ENCODE results near the gene EXOSC7.
"Not testable (repeated sequence)": the region's sequence is repeated elsewhere in the genome, so short reads cannot be mapped to it uniquely, and the experiment has no call there.

EXOSC7 gene

GRCh38 chr3:45024542-45025255 lies 48.7 kb downstream of the EXOSC7 start:
- peak; percentile 86 for DNase-seq (ENCODE audit: low spot score)

GRCh38 chr3:45026038-45026437 lies 50.0 kb downstream of the EXOSC7 start, which contains the start of gene CLEC3B:
TSS of gene CLEC3B (plus strand) at chr3:45026303. CDS start at chr3:45026363, 60 bp downstream.
- peak; percentile 38 for DNase-seq (ENCODE audit: low spot score)

- DNase-seq (ENCODE audit: low spot score): no peak
Measured at GRCh38 chr3:45026957-45027356, 50.9 kb downstream of the EXOSC7 start.

GRCh38 chr3:45027441-45027840 lies 51.4 kb downstream of the EXOSC7 start:
- DNase-seq (ENCODE audit: low spot score): no peak

- no peak for DNase-seq (ENCODE audit: low spot score)
Measured at GRCh38 chr3:45029216-45029615, 53.2 kb downstream of the EXOSC7 start.

- DNase-seq (ENCODE audit: low spot score): peak; percentile 80
Measured at GRCh38 chr3:45029661-45030060, 53.6 kb downstream of the EXOSC7 start.

- no peak for DNase-seq (ENCODE audit: low spot score)
Measured at GRCh38 chr3:45031531-45031930, 55.5 kb downstream of the EXOSC7 start.

- no peak for DNase-seq (ENCODE audit: low spot score)
Measured at GRCh38 chr3:45032113-45032512, 56.1 kb downstream of the EXOSC7 start.

GRCh38 chr3:45033791-45034190 lies 57.7 kb downstream of the EXOSC7 start:
- DNase-seq (ENCODE audit: low spot score): no peak

GRCh38 chr3:45034612-45035252 lies 58.7 kb downstream of the EXOSC7 start:
- no peak for DNase-seq (ENCODE audit: low spot score)

GRCh38 chr3:45035441-45036301 lies 59.6 kb downstream of the EXOSC7 start:
- DNase-seq (ENCODE audit: low spot score): peak; percentile 34

- peak; percentile 95 for DNase-seq (ENCODE audit: low spot score)
Measured at GRCh38 chr3:45037720-45038455, 61.8 kb downstream of the EXOSC7 start.

- DNase-seq (ENCODE audit: low spot score): no peak
Measured at GRCh38 chr3:45041666-45042065, 65.6 kb downstream of the EXOSC7 start.

GRCh38 chr3:45042162-45042561 lies 66.1 kb downstream of the EXOSC7 start:
- DNase-seq (ENCODE audit: low spot score): no peak

- no peak for DNase-seq (ENCODE audit: low spot score)
Measured at GRCh38 chr3:45043728-45044299, 67.8 kb downstream of the EXOSC7 start.

GRCh38 chr3:45048244-45048643 lies 72.2 kb downstream of the EXOSC7 start:
- no peak for DNase-seq (ENCODE audit: low spot score)

- DNase-seq (ENCODE audit: low spot score): no peak
Measured at GRCh38 chr3:45049807-45050206, 73.8 kb downstream of the EXOSC7 start.

- DNase-seq (ENCODE audit: low spot score): no peak
Measured at GRCh38 chr3:45051685-45052084, 75.6 kb downstream of the EXOSC7 start.

- DNase-seq (ENCODE audit: low spot score): not testable (repeated sequence)
Measured at GRCh38 chr3:45053805-45054195, 77.8 kb downstream of the EXOSC7 start.

GRCh38 chr3:45054196-45054857 lies 78.3 kb downstream of the EXOSC7 start:
- DNase-seq (ENCODE audit: low spot score): no peak

GRCh38 chr3:45055032-45055410 lies 79.0 kb downstream of the EXOSC7 start:
- no peak for DNase-seq (ENCODE audit: low spot score)
